ENCODE data around the gene FOXD2. TPM values are rescaled to one million over a fixed set of nuclear protein-coding genes. Genes with fewer than 3 reads are reported as not detected.

FOXD2 gene
- total RNA-seq, 2 donors from 2014 or later, result 0.07 to 0.26 TPM

DNA sequence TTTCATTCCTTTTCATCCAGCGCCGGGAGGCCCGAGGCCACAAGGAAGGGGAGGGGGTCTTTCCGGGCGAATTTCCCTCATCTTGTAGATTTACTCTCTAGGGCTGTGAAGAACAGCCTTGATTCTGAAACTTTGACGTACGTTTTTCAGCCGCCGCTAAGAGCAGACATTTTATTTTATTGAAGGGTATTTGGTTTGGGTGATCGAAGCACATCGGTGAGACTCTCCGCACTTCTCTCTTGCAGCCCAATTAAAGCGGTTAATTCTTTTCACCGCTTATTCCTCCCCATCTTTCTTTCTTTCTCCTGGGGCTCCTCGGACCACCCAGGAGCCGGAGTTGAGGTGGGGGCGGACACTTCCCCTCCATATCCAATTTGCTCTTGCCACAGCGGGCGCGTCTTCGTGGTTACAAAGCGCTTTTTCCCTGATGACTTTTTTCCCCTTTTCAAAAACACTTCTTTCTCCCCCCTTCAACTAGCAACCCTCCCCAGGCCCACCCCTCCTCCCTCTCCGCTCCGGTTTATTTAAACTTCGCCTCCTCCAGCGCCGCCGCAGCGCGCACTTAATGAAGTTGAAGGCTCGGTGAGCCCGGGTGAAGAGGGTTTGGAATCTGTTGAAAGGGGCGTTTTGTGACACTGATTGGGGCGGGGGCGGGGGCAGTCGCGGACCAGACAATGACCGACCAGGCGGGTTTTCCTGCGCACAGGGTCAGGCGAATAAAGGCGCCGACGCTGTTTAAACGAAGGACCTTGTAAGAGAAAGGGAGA is 5.9 kb downstream of the FOXD2 start:
- peak; percentile 81 for DNase-seq
- H3K27me3 ChIP-seq (ENCODE audit: control insufficient read depth, insufficient read depth, low read length, poor library complexity, severe bottlenecking), result peaks cover 100% of the 10 kb centered on the region
- Mint-ChIP-seq H3K4me1 (peaks cover 22% of the 10 kb centered on the region), H3K4me3 (peak overlapping the region; percentile 38), H3K27me3 (ENCODE audit: insufficient read depth) (peaks cover 4% of the 10 kb centered on the region), H3K36me3 (ENCODE audit: low read depth) (no peaks in the 10 kb centered on the region), H3K27ac (no peak overlapping the region), H3K9me3 (no peaks in the 10 kb centered on the region)
- H3K9me3 ChIP-seq (ENCODE audit: control insufficient read depth, low read length), result no peaks in the 10 kb centered on the region
- TF ChIP-seq, protein P1, sequence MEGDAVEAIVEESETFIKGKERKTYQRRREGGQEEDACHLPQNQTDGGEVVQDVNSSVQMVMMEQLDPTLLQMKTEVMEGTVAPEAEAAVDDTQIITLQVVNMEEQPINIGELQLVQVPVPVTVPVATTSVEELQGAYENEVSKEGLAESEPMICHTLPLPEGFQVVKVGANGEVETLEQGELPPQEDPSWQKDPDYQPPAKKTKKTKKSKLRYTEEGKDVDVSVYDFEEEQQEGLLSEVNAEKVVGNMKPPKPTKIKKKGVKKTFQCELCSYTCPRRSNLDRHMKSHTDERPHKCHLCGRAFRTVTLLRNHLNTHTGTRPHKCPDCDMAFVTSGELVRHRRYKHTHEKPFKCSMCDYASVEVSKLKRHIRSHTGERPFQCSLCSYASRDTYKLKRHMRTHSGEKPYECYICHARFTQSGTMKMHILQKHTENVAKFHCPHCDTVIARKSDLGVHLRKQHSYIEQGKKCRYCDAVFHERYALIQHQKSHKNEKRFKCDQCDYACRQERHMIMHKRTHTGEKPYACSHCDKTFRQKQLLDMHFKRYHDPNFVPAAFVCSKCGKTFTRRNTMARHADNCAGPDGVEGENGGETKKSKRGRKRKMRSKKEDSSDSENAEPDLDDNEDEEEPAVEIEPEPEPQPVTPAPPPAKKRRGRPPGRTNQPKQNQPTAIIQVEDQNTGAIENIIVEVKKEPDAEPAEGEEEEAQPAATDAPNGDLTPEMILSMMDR (conservative IDR thresholded peaks at IDR 0.05), result no peak
- H3K4me3 ChIP-seq (ENCODE audit: low read length), result peak overlapping the region; percentile 71
- no peak overlapping the region for H3K9ac ChIP-seq (ENCODE audit: extremely low read depth, low read length, poor library complexity, severe bottlenecking)
- H3K36me3 ChIP-seq (ENCODE audit: control insufficient read depth, insufficient read depth, low read length), result no peaks in the 10 kb centered on the region
- peaks cover 8% of the 10 kb centered on the region for H3K4me1 ChIP-seq (ENCODE audit: control insufficient read depth, insufficient read depth, low read length)
- WGBS, 2 experiments (ENCODE audit: insufficient coverage in 1 of 2, insufficient read length in 1 of 2), result 1% methylated on average over 16 to 44 of the region's 45 CpGs
- H3K27ac ChIP-seq (ENCODE audit: low read depth, low read length), result no peak overlapping the region

DNA sequence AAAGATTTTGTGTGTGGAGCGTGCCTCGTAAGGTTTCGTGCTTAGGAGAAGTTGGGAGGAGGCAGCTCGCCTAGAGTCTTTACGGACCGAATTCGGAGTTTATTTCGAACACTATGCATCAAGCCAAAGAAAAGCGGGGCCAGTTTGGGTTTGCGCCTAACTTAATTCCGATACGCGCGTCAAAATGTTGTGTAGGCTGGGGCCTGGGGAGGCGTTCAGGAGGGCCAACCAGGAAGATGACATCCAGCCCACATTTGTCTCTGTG is 6.4 kb downstream of the FOXD2 start:
- Histone ChIP-seq H3K9ac (ENCODE audit: extremely low read depth, low read length, poor library complexity, severe bottlenecking) (no peak overlapping the region), H3K36me3 (ENCODE audit: control insufficient read depth, insufficient read depth, low read length) (no peaks in the 10 kb centered on the region), H3K4me3 (ENCODE audit: low read length) (peak overlapping the region; percentile 71), H3K9me3 (ENCODE audit: control insufficient read depth, low read length) (no peaks in the 10 kb centered on the region), H3K27ac (ENCODE audit: low read depth, low read length) (no peak overlapping the region), H3K27me3 (ENCODE audit: control insufficient read depth, insufficient read depth, low read length, poor library complexity, severe bottlenecking) (peaks cover 100% of the 10 kb centered on the region), H3K4me1 (ENCODE audit: control insufficient read depth, insufficient read depth, low read length) (peaks cover 8% of the 10 kb centered on the region)
- H3K4me3 Mint-ChIP-seq, result peak overlapping the region; percentile 38
- no peaks in the 10 kb centered on the region for H3K27me3 Mint-ChIP-seq (ENCODE audit: insufficient read depth)
- WGBS, 2 experiments (ENCODE audit: insufficient coverage in 1 of 2, insufficient read length in 1 of 2), result 1 to 2% methylated on average over 12 to 15 of the region's 15 CpGs
- peaks cover 22% of the 10 kb centered on the region for H3K4me1 Mint-ChIP-seq
- H3K27ac Mint-ChIP-seq, result no peak overlapping the region
- TF ChIP-seq, protein P1 (conservative IDR thresholded peaks at IDR 0.05), result no peak
- H3K9me3 Mint-ChIP-seq, result no peaks in the 10 kb centered on the region
- no peaks in the 10 kb centered on the region for H3K36me3 Mint-ChIP-seq (ENCODE audit: low read depth)
- DNase-seq, result no peak

DNA sequence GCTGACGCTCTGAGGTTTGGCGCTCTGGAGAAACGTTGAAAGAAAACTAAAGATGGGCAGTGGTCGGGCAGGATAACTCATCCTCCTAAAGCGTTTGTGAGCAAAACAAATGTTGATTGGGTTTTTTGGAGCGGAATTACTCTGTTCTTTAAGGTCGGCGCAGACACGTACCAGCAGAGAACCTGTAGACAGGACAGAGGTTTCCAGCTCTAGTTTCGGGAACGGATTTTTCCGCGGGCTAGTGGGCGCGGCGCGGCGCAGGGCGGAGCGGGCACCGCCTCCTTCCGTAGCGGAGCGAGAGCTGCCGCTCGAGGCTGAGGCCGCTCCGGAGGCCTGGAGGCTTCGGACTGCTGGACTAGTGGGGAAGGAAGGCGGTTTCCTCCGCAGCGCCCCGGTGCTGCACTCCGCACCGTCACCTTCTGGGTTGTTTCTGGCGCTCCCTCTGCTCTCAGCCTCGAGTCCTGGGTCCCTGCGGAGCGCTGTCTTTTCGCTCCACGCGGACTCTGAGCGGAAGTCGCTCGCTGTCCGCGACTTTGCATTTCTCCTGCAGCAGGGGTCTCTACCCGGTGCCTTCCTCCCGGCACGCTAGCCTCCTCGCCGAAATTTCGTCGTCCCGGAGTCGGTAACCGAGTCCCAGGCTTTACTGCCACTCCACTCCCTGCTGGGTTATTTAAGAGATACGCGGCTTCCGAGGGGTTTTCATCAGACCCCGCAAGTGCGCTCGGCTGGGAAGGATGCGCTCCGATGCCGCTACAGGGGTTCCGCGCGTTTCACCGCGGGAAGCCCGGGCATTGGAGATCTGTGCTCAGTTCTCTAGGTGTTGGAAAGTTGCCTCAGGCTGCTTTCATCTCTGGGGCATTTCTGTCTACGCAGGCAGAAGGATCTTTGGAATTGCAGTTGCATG is 7.0 kb downstream of the FOXD2 start:
- peaks cover 8% of the 10 kb centered on the region for H3K4me1 ChIP-seq (ENCODE audit: control insufficient read depth, insufficient read depth, low read length)
- H3K9me3 Mint-ChIP-seq, result no peaks in the 10 kb centered on the region
- WGBS, 2 experiments (ENCODE audit: insufficient coverage in 1 of 2, insufficient read length in 1 of 2), result 0 to 1% methylated on average over 49 to 73 of the region's 73 CpGs
- no peaks in the 10 kb centered on the region for H3K36me3 ChIP-seq (ENCODE audit: control insufficient read depth, insufficient read depth, low read length)
- H3K36me3 Mint-ChIP-seq (ENCODE audit: low read depth), result no peaks in the 10 kb centered on the region
- no peaks in the 10 kb centered on the region for H3K27me3 Mint-ChIP-seq (ENCODE audit: insufficient read depth)
- H3K27ac Mint-ChIP-seq, result no peak overlapping the region
- peak; percentile 81 for DNase-seq
- H3K4me1 Mint-ChIP-seq, result peaks cover 19% of the 10 kb centered on the region
- TF ChIP-seq, protein P1 (conservative IDR thresholded peaks at IDR 0.05), result no peak
- H3K9ac ChIP-seq (ENCODE audit: extremely low read depth, low read length, poor library complexity, severe bottlenecking), result no peak overlapping the region
- H3K4me3 Mint-ChIP-seq, result peak overlapping the region; percentile 38
- H3K27me3 ChIP-seq (ENCODE audit: control insufficient read depth, insufficient read depth, low read length, poor library complexity, severe bottlenecking), result peaks cover 100% of the 10 kb centered on the region
- no peak overlapping the region for H3K27ac ChIP-seq (ENCODE audit: low read depth, low read length)
- peak overlapping the region; percentile 71 for H3K4me3 ChIP-seq (ENCODE audit: low read length)
- no peaks in the 10 kb centered on the region for H3K9me3 ChIP-seq (ENCODE audit: control insufficient read depth, low read length)

Measured in endodermal cell (in vitro differentiated cells).